ENCODE data around the gene RNF40. TPM values are rescaled to one million over a fixed set of nuclear protein-coding genes. Genes with fewer than 3 reads are reported as not detected.
"Not testable (repeated sequence)": the region's sequence is repeated elsewhere in the genome, so short reads cannot be mapped to it uniquely, and the experiment has no call there.

RNF40 gene
- total RNA-seq, 1 experiment from 2014 or later = 85.0 TPM

DNA sequence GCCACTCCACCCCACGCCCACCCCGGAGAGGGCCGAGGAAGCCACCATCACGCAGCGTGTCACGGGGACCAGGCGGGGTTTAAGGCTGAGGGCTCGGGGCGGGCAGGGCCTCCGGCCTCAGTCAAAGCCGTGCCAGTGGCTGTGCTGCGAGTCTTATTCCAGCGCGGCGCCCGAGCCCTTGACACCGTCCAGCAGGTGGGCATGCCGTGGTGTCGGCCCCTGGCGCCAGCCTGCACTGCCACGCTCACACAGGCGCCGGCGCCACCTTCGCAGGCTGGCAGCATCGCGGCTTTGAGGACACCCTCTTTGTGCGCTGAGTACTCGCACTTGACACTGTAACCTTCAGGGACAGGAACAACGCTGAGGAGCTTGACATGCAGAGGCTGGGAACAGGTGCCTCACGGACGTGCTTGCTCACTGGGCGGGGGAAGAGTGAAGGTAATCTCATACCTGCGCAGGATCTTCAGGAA, 58.9 kb downstream of the RNF40 start:
- Mint-ChIP-seq H3K36me3 (ENCODE audit: insufficient read depth, unreplicated experiment) (no peaks in the 10 kb centered on the region), H3K27me3 (ENCODE audit: insufficient read depth, unreplicated experiment) (no peaks in the 10 kb centered on the region), H3K9me3 (ENCODE audit: unreplicated experiment) (no peaks in the 10 kb centered on the region), H3K27ac (ENCODE audit: low read depth, unreplicated experiment) (no peak overlapping the region), H3K4me1 (ENCODE audit: insufficient read depth, unreplicated experiment) (peaks cover 9% of the 10 kb centered on the region), H3K4me3 (ENCODE audit: unreplicated experiment) (no peak overlapping the region)
- no TSS peak for BruUV-seq (replicated peaks)
- ChIA-PET CTCF (no interaction called here), POLR2A (no interaction called here)
- TF ChIP-seq, protein P1, sequence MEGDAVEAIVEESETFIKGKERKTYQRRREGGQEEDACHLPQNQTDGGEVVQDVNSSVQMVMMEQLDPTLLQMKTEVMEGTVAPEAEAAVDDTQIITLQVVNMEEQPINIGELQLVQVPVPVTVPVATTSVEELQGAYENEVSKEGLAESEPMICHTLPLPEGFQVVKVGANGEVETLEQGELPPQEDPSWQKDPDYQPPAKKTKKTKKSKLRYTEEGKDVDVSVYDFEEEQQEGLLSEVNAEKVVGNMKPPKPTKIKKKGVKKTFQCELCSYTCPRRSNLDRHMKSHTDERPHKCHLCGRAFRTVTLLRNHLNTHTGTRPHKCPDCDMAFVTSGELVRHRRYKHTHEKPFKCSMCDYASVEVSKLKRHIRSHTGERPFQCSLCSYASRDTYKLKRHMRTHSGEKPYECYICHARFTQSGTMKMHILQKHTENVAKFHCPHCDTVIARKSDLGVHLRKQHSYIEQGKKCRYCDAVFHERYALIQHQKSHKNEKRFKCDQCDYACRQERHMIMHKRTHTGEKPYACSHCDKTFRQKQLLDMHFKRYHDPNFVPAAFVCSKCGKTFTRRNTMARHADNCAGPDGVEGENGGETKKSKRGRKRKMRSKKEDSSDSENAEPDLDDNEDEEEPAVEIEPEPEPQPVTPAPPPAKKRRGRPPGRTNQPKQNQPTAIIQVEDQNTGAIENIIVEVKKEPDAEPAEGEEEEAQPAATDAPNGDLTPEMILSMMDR (IDR thresholded peaks at IDR 0.05; ENCODE audit: unreplicated experiment) = no peak
- DNase-seq (ENCODE audit: unreplicated experiment) = no peak
- intact Hi-C loops (cut with micrococcal nuclease) = no loop called here

GRCh38 chr16:30821441-30821840, 59.3 kb downstream of the RNF40 start:
- CTCF ChIA-PET = interaction anchor here (1.7 kb wide), 1 partner anchor 18 kb away, joined by 4 read pairs; no protein-coding TSS in a partner anchor
- intact Hi-C loops (cut with micrococcal nuclease); DNase-seq (ENCODE audit: unreplicated experiment); H3K27ac Mint-ChIP-seq (ENCODE audit: low read depth, unreplicated experiment); H3K27me3 Mint-ChIP-seq (ENCODE audit: insufficient read depth, unreplicated experiment); H3K36me3 Mint-ChIP-seq (ENCODE audit: insufficient read depth, unreplicated experiment); BruUV-seq (replicated peaks); H3K9me3 Mint-ChIP-seq (ENCODE audit: unreplicated experiment); POLR2A ChIA-PET; H3K4me3 Mint-ChIP-seq (ENCODE audit: unreplicated experiment); H3K4me1 Mint-ChIP-seq (ENCODE audit: insufficient read depth, unreplicated experiment): not testable (repeated sequence)

GRCh38 chr16:30821891-30822290, 59.8 kb downstream of the RNF40 start:
- no TSS peak for BruUV-seq (replicated peaks)
- no peak overlapping the region for H3K4me3 Mint-ChIP-seq (ENCODE audit: unreplicated experiment)
- H3K36me3 Mint-ChIP-seq (ENCODE audit: insufficient read depth, unreplicated experiment) = no peaks in the 10 kb centered on the region
- ChIA-PET CTCF (interaction anchor here (0.8 to 4.4 kb wide), 3 partner anchors 8 to 112 kb away, joined by 3 to 17 read pairs (median 4); no protein-coding TSS in a partner anchor), POLR2A (no interaction called here)
- H3K9me3 Mint-ChIP-seq (ENCODE audit: unreplicated experiment) = no peaks in the 10 kb centered on the region
- H3K4me1 Mint-ChIP-seq (ENCODE audit: insufficient read depth, unreplicated experiment) = peaks cover 9% of the 10 kb centered on the region
- TF ChIP-seq, protein P1 (IDR thresholded peaks at IDR 0.05; ENCODE audit: unreplicated experiment) = no peak
- DNase-seq (ENCODE audit: unreplicated experiment) = no peak
- intact Hi-C loops (cut with micrococcal nuclease) = no loop called here
- H3K27me3 Mint-ChIP-seq (ENCODE audit: insufficient read depth, unreplicated experiment) = peaks cover 2% of the 10 kb centered on the region
- H3K27ac Mint-ChIP-seq (ENCODE audit: low read depth, unreplicated experiment) = no peak overlapping the region

Other genes with a start within 250 kb of the RNF40 start
- 38.6 and 39.3 TPM in 2 replicates for gene ZNF768, start 235.8 kb upstream of the RNF40 start, total RNA-seq (2022)
- gene ZNF747, start 227.5 kb upstream of the RNF40 start, total RNA-seq (2022) = 13.7 TPM in 2 replicates
- 8.3 and 10.6 TPM in 2 replicates for gene ZNF764, start 203.9 kb upstream of the RNF40 start, total RNA-seq (2022)
- gene ZNF688, start 190.6 kb upstream of the RNF40 start, total RNA-seq (2022) = 9.0 and 11.6 TPM in 2 replicates
- gene ZNF785, start 176.6 kb upstream of the RNF40 start, total RNA-seq (2022) = 12.8 and 16.3 TPM in 2 replicates
- gene ZNF689, start 151.9 kb upstream of the RNF40 start, total RNA-seq (2022) = 4.5 and 6.1 TPM in 2 replicates
- gene PRR14, start 111.4 kb upstream of the RNF40 start, total RNA-seq (2022) = 39.4 and 41.4 TPM in 2 replicates
- gene FBRS, start 103.9 kb upstream of the RNF40 start, total RNA-seq (2022) = 69.1 and 80.8 TPM in 2 replicates
- gene SRCAP, start 63.2 kb upstream of the RNF40 start, total RNA-seq (2022) = 52.3 and 60.7 TPM in 2 replicates
- 28.0 and 28.4 TPM in 2 replicates for gene PHKG2, start 13.9 kb upstream of the RNF40 start, total RNA-seq (2022)
- gene CFAP119, start 260 bp upstream of the RNF40 start, total RNA-seq (2022) = 4.8 and 5.2 TPM in 2 replicates
- gene ZNF629, start 24.9 kb downstream of the RNF40 start, total RNA-seq (2022) = 10.9 and 14.1 TPM in 2 replicates
- gene BCL7C, start 131.8 kb downstream of the RNF40 start, total RNA-seq (2022) = 32.0 and 33.9 TPM in 2 replicates
- gene CTF1, start 134.3 kb downstream of the RNF40 start, total RNA-seq (2022) = 3.6 and 4.1 TPM in 2 replicates
- 18.0 and 23.4 TPM in 2 replicates for gene FBXL19, start 161.2 kb downstream of the RNF40 start, total RNA-seq (2022)
- 16.2 and 21.2 TPM in 2 replicates for gene ORAI3, start 186.7 kb downstream of the RNF40 start, total RNA-seq (2022)
- 15.0 and 15.8 TPM in 2 replicates for gene SETD1A, start 195.4 kb downstream of the RNF40 start, total RNA-seq (2022)
- gene HSD3B7, start 222.9 kb downstream of the RNF40 start, total RNA-seq (2022) = 5.0 and 5.3 TPM in 2 replicates
- gene STX1B, start 248.3 kb downstream of the RNF40 start, total RNA-seq (2022) = 0.42 and 0.91 TPM in 2 replicates

Data from MCF 10A (cell line).